Calu3 (cell line): ENCODE data around the gene KDM2A. TPM values are rescaled to one million over a fixed set of nuclear protein-coding genes. Genes with fewer than 3 reads are reported as not detected.

Source experiments
- BruUV-seq: library from RNA; stranded (reverse); fragments of 400-500 nt; replicated peaks from 2 replicates; lab custom pipeline; 2021; lab: Mats Ljungman, UMichigan
- CTCF ChIA-PET: fragments of 300-600 bp; sonication (Branson Sonifier 250); formaldehyde crosslinking; loops from one replicate; lab custom pipeline; 2022; ENCODE audit warnings: antibody characterized with exemption; lab: Charles Lee
- DNase-seq: peaks from one replicate; pipeline ENCODE4 v3.0.0; 2022
- H3K27ac Mint-ChIP-seq: one replicate; pipeline ENCODE4 v1.8.0; 2022; ENCODE audit warnings: mixed read lengths; ENCODE audit not compliant: unreplicated experiment
- H3K27me3 Mint-ChIP-seq: one replicate; pipeline ENCODE4 v1.8.0; 2022; ENCODE audit warnings: mixed read lengths; ENCODE audit not compliant: unreplicated experiment
- H3K36me3 Mint-ChIP-seq: one replicate; pipeline ENCODE4 v1.8.0; 2022; ENCODE audit warnings: mild to moderate bottlenecking, moderate library complexity, mixed read lengths; ENCODE audit not compliant: insufficient read depth, unreplicated experiment
- H3K4me1 Mint-ChIP-seq: one replicate; pipeline ENCODE4 v1.8.0; 2022; ENCODE audit warnings: mild to moderate bottlenecking, low read depth, mixed read lengths; ENCODE audit not compliant: unreplicated experiment
- H3K4me3 Mint-ChIP-seq: one replicate; pipeline ENCODE4 v1.8.0; 2022; ENCODE audit warnings: mild to moderate bottlenecking, low read depth, moderate library complexity, mixed read lengths; ENCODE audit not compliant: unreplicated experiment
- H3K9me3 Mint-ChIP-seq: one replicate; pipeline ENCODE4 v1.8.0; 2022; ENCODE audit warnings: low read depth, mixed read lengths; ENCODE audit not compliant: unreplicated experiment
- CTCF ChIP-seq: fragments of 200-600 bp; IDR thresholded peaks from one replicate; pipeline ENCODE4 v1.8.0; 2022; ENCODE audit warnings: antibody characterized with exemption; ENCODE audit not compliant: unreplicated experiment
- intact Hi-C: fragments of 100-400 bp; cut with micrococcal nuclease; formaldehyde crosslinking; loops from one replicate; pipeline ENCODE4 v1.10.0; 2022; ENCODE audit not compliant: unreplicated experiment
- total RNA-seq: library from RNA; stranded (reverse); gene quantifications from 2 replicates; pipeline ENCODE4 v1.2.3, GENCODE V29; 2022

The KDM2A gene
- total RNA-seq, 1 experiment from 2014 or later = 73.2 TPM

GRCh38 chr11:67304511-67305113 is 185.5 kb downstream of the KDM2A start:
- CTCF ChIA-PET = interaction anchor here (0.6 to 2.7 kb wide), 5 partner anchors 8 to 77 kb away, joined by 3 to 15 read pairs (median 3); partner anchors contain the start of gene ANKRD13D
- Mint-ChIP-seq H3K4me1 (peaks cover 10% of the 10 kb centered on the region), H3K9me3 (no peaks in the 10 kb centered on the region), H3K4me3 (peak overlapping the region; percentile 70), H3K27ac (no peak overlapping the region), H3K27me3 (no peaks in the 10 kb centered on the region), H3K36me3 (peaks cover 65% of the 10 kb centered on the region)
- intact Hi-C loops = loop anchor here (5.0 kb wide), 1 partner anchor 157 kb away; no protein-coding TSS in a partner anchor
- no peak for TF ChIP-seq CTCF
- BruUV-seq = no TSS peak
- no peak for DNase-seq

GRCh38 chr11:67306769-67307544 is 187.9 kb downstream of the KDM2A start:
- Mint-ChIP-seq H3K9me3 (no peaks in the 10 kb centered on the region), H3K27ac (no peak overlapping the region), H3K36me3 (peaks cover 73% of the 10 kb centered on the region), H3K27me3 (no peaks in the 10 kb centered on the region), H3K4me3 (no peak overlapping the region), H3K4me1 (peaks cover 10% of the 10 kb centered on the region)
- no peak for DNase-seq
- TF ChIP-seq CTCF = no peak
- CTCF ChIA-PET = interaction anchor here (0.7 kb wide), 1 partner anchor 47 kb away, joined by 3 read pairs; no protein-coding TSS in a partner anchor
- intact Hi-C loops = no loop called here
- BruUV-seq = no TSS peak

GRCh38 chr11:67307545-67308001 is 188.5 kb downstream of the KDM2A start:
- no peaks in the 10 kb centered on the region for H3K9me3 Mint-ChIP-seq
- no peak for DNase-seq
- H3K4me3 Mint-ChIP-seq = no peak overlapping the region
- BruUV-seq = no TSS peak
- intact Hi-C loops = no loop called here
- H3K27me3 Mint-ChIP-seq = no peaks in the 10 kb centered on the region
- CTCF ChIA-PET = no interaction called here
- TF ChIP-seq CTCF = no peak
- peaks cover 71% of the 10 kb centered on the region for H3K36me3 Mint-ChIP-seq
- H3K4me1 Mint-ChIP-seq = peaks cover 15% of the 10 kb centered on the region
- no peak overlapping the region for H3K27ac Mint-ChIP-seq

Other genes starting within 250 kb of the KDM2A start
- gene PC, start 160.9 kb upstream of the KDM2A start, total RNA-seq = 40.0 and 40.5 TPM in 2 replicates
- gene C11orf86, start 144.0 kb upstream of the KDM2A start, total RNA-seq = not detected in 2 replicates
- 6.2 and 6.4 TPM in 2 replicates for gene SYT12, start 96.1 kb upstream of the KDM2A start, total RNA-seq
- gene RHOD, start 62.4 kb upstream of the KDM2A start, total RNA-seq = 24.1 and 24.7 TPM in 2 replicates
- gene GRK2, start 147.2 kb downstream of the KDM2A start, total RNA-seq = 69.8 and 71.3 TPM in 2 replicates
- 50.8 and 58.5 TPM in 2 replicates for gene ANKRD13D, start 170.0 kb downstream of the KDM2A start, total RNA-seq
- 73.0 and 84.3 TPM in 2 replicates for gene SSH3, start 184.3 kb downstream of the KDM2A start, total RNA-seq
- 95.1 and 119 TPM in 2 replicates for gene POLD4, start 234.3 kb downstream of the KDM2A start, total RNA-seq